H9 (cell line): ENCODE results near the gene ESRRB. TPM values are rescaled to one million over a fixed set of nuclear protein-coding genes. Genes with fewer than 3 reads are reported as not detected.

Experiments
- DNase-seq: peaks from one replicate; pipeline ENCODE4 v3.0.0-alpha.2; 2017
- H2AFZ ChIP-seq: one replicate; pipeline ENCODE4 v1.6.1; 2013; ENCODE audit warnings: mild to moderate bottlenecking, low read length, control low read depth, moderate library complexity
- H2AK5ac ChIP-seq: 2 replicates; pipeline ENCODE4 v1.6.1; 2013; ENCODE audit warnings: low read length, control low read depth, mixed read lengths; ENCODE audit not compliant: insufficient read length
- H2BK120ac ChIP-seq: one replicate; pipeline ENCODE4 v1.6.1; 2013; ENCODE audit warnings: low read depth, mild to moderate bottlenecking, low read length, control low read depth, inconsistent platforms; ENCODE audit not compliant: poor library complexity, severe bottlenecking
- H2BK12ac ChIP-seq: 2 replicates; pipeline ENCODE4 v1.6.1; 2013; ENCODE audit warnings: low read length, control low read depth, mixed read lengths, low read depth; ENCODE audit not compliant: insufficient read length
- H2BK15ac ChIP-seq: 2 replicates; pipeline ENCODE4 v1.6.1; 2013; ENCODE audit warnings: low read depth, low read length, control low read depth
- H2BK20ac ChIP-seq: one replicate; pipeline ENCODE4 v1.6.1; 2013; ENCODE audit warnings: low read depth, mild to moderate bottlenecking, low read length, control low read depth, inconsistent platforms; ENCODE audit not compliant: poor library complexity, severe bottlenecking
- H2BK5ac ChIP-seq: 2 replicates; pipeline ENCODE4 v1.6.1; 2013; ENCODE audit warnings: low read length, control low read depth, mixed read lengths; ENCODE audit not compliant: insufficient read length
- H3K14ac ChIP-seq: 2 replicates; pipeline ENCODE4 v1.6.1; 2013; ENCODE audit warnings: low read length, control low read depth; ENCODE audit not compliant: insufficient read depth
- H3K18ac ChIP-seq: 2 replicates; pipeline ENCODE4 v1.6.1; 2013; ENCODE audit warnings: low read depth, mild to moderate bottlenecking, mixed read lengths, low read length, control low read depth; ENCODE audit not compliant: insufficient read length
- H3K23ac ChIP-seq: 2 replicates; pipeline ENCODE4 v1.6.1; 2013; ENCODE audit warnings: low read length, control low read depth, mixed read lengths, low read depth; ENCODE audit not compliant: insufficient read length
- H3K23me2 ChIP-seq: 2 replicates; pipeline ENCODE4 v1.6.1; 2013; ENCODE audit warnings: low read depth, mild to moderate bottlenecking, mixed read lengths, low read length, control low read depth; ENCODE audit not compliant: insufficient read length, poor library complexity, severe bottlenecking
- H3K27ac ChIP-seq: 2 replicates; pipeline ENCODE4 v1.5.1; 2013; ENCODE audit warnings: low read length, control low read depth, mixed read lengths, low read depth; ENCODE audit not compliant: insufficient read length
- H3K27me3 ChIP-seq: 2 replicates; pipeline ENCODE4 v1.6.1; 2013; ENCODE audit warnings: low read length, control low read depth, inconsistent platforms; ENCODE audit not compliant: insufficient read depth
- H3K4ac ChIP-seq: 2 replicates; pipeline ENCODE4 v1.6.1; 2013; ENCODE audit warnings: low read depth, mild to moderate bottlenecking, control low read depth, inconsistent platforms, low read length, moderate library complexity
- H3K4me1 ChIP-seq: 2 replicates; pipeline ENCODE4 v1.6.1; 2013; ENCODE audit warnings: low read length, control low read depth, inconsistent platforms; ENCODE audit not compliant: insufficient read depth
- H3K4me2 ChIP-seq: 2 replicates; pipeline ENCODE4 v1.6.1; 2013; ENCODE audit warnings: low read length, control low read depth, mixed read lengths; ENCODE audit not compliant: insufficient read length, insufficient read depth
- H3K56ac ChIP-seq: 2 replicates; pipeline ENCODE4 v1.6.1; 2013; ENCODE audit warnings: low read depth, mild to moderate bottlenecking, mixed read lengths, low read length, control low read depth; ENCODE audit not compliant: insufficient read length
- H3K79me1 ChIP-seq: 2 replicates; pipeline ENCODE4 v1.6.1; 2013; ENCODE audit warnings: low read depth, mild to moderate bottlenecking, moderate library complexity, low read length, control low read depth, inconsistent platforms; ENCODE audit not compliant: insufficient read depth, poor library complexity, severe bottlenecking
- H3K79me2 ChIP-seq: 2 replicates; pipeline ENCODE4 v1.6.1; 2013; ENCODE audit warnings: low read length, control low read depth, inconsistent platforms; ENCODE audit not compliant: insufficient read depth
- H3K9ac ChIP-seq: 2 replicates; pipeline ENCODE4 v1.6.1; 2013; ENCODE audit warnings: low read length, control low read depth, mixed read lengths; ENCODE audit not compliant: insufficient read length; ENCODE audit errors: extremely low read depth
- H3K9me3 ChIP-seq: one replicate; pipeline ENCODE4 v1.6.1; 2013; ENCODE audit warnings: low read depth, low read length, inconsistent platforms; ENCODE audit not compliant: control insufficient read depth
- H3T11ph ChIP-seq: one replicate; pipeline ENCODE4 v1.6.1; 2013; ENCODE audit warnings: mild to moderate bottlenecking, low read length, control low read depth, inconsistent platforms
- H4K20me1 ChIP-seq: one replicate; pipeline ENCODE4 v1.6.1; 2013; ENCODE audit not compliant: control insufficient read depth, insufficient read length, insufficient read depth
- H4K5ac ChIP-seq: 2 replicates; pipeline ENCODE4 v1.6.1; 2013; ENCODE audit warnings: low read depth, mild to moderate bottlenecking, mixed read lengths, low read length, control low read depth; ENCODE audit not compliant: insufficient read length
- H4K8ac ChIP-seq: replicated peaks from 2 replicates; pipeline ENCODE4 v1.6.1; 2013; ENCODE audit warnings: low read length, control low read depth, mixed read lengths, low read depth; ENCODE audit not compliant: insufficient read length
- H4K91ac ChIP-seq: 2 replicates; pipeline ENCODE4 v1.6.1; 2013; ENCODE audit warnings: low read depth, mild to moderate bottlenecking, moderate library complexity, mixed read lengths, low read length, control low read depth; ENCODE audit not compliant: insufficient read length
- H3K27ac Mint-ChIP-seq, 3 experiments: 2 replicates in 2 of 3; 3 replicates in 1 of 3; pipeline ENCODE4 v1.8.0; 2020 to 2021; ENCODE audit warnings: mixed read lengths in 3 of 3, mild to moderate bottlenecking in 1 of 3, moderate library complexity in 1 of 3
- H3K27me3 Mint-ChIP-seq: 2 replicates; pipeline ENCODE4 v1.8.0; 2021; ENCODE audit warnings: low read depth, mild to moderate bottlenecking, moderate library complexity, mixed read lengths
- H3K36me3 Mint-ChIP-seq, 3 experiments: 2 replicates in 2 of 3; 3 replicates in 1 of 3; pipeline ENCODE4 v1.8.0; 2020 to 2021; ENCODE audit warnings: low read depth in 3 of 3, mixed read lengths in 3 of 3; ENCODE audit not compliant: insufficient read depth in 1 of 3
- H3K4me1 Mint-ChIP-seq, 2 experiments: 2 replicates each; pipeline ENCODE4 v1.8.0; 2020; ENCODE audit warnings: mixed read lengths in 2 of 2
- H3K4me3 Mint-ChIP-seq, 2 experiments: 2 replicates in 1 of 2; 3 replicates in 1 of 2; pipeline ENCODE4 v1.8.0; 2020 to 2021; ENCODE audit warnings: mild to moderate bottlenecking in 2 of 2, mixed read lengths in 2 of 2, moderate library complexity in 1 of 2
- H3K9me3 Mint-ChIP-seq, 2 experiments: 2 replicates in 1 of 2; 3 replicates in 1 of 2; pipeline ENCODE4 v1.8.0; 2020; ENCODE audit warnings: mild to moderate bottlenecking in 2 of 2, mixed read lengths in 2 of 2, moderate library complexity in 1 of 2
- CTCF ChIP-seq: fragments of 200-600 bp; sonication (generic); conservative IDR thresholded peaks from 3 replicates; pipeline ENCODE4 v1.8.0; 2021; ENCODE audit warnings: antibody characterized with exemption, mild to moderate bottlenecking
- WGBS: extraction: QIAGEN DNeasy Blood & Tissue Kit; methylation state at CpG from one replicate; pipeline ENCODE4 v1.1.7; 2013; ENCODE audit warnings: missing lambda C conversion rate, low lambda C conversion rate, mixed read lengths; ENCODE audit not compliant: insufficient read length; ENCODE audit errors: extremely low coverage; 5-methylcytosine and 5-hydroxymethylcytosine counted together
- total RNA-seq: library from RNA; stranded (reverse); gene quantifications from 2 replicates; pipeline ENCODE4 v1.2.1, GENCODE V29; 2021

ESRRB gene
- total RNA-seq, 1 experiment from 2014 or later, result 0.11 TPM

GRCh38 chr14:76343386-76343785 is 32.6 kb upstream of the ESRRB start:
- no peaks in the 10 kb centered on the region for H3K9me3 ChIP-seq
- H3T11ph ChIP-seq, result no peak overlapping the region
- no peak overlapping the region for H2AFZ ChIP-seq
- no peak overlapping the region for H3K4ac ChIP-seq
- no peak overlapping the region for H3K18ac ChIP-seq
- H3K23me2 ChIP-seq, result no peaks in the 10 kb centered on the region
- no peak overlapping the region for H2BK5ac ChIP-seq
- no peak for DNase-seq
- H2BK15ac ChIP-seq, result no peak overlapping the region
- H4K5ac ChIP-seq, result no peak overlapping the region
- Mint-ChIP-seq H3K9me3 (no peaks in the 10 kb centered on the region), H3K4me3 (no peak overlapping the region), H3K27me3 (peaks cover 31% of the 10 kb centered on the region), H3K4me1 (peaks cover 7 to 10% of the 10 kb centered on the region in 2 experiments), H3K36me3 (no peaks in the 10 kb centered on the region), H3K27ac (no peak overlapping the region)
- H2BK120ac ChIP-seq, result no peak overlapping the region
- no peak overlapping the region for H2BK20ac ChIP-seq
- TF ChIP-seq CTCF, result no peak
- no peaks in the 10 kb centered on the region for H3K79me1 ChIP-seq
- H3K4me2 ChIP-seq, result no peak overlapping the region
- H3K27me3 ChIP-seq, result no peaks in the 10 kb centered on the region
- H3K9ac ChIP-seq, result no peak overlapping the region
- H3K79me2 ChIP-seq, result 0 out of 2 replicates have a peak, but pooled peaks cover 2% of the 10 kb centered on the region
- no peaks in the 10 kb centered on the region for H4K20me1 ChIP-seq
- no peak overlapping the region for H4K91ac ChIP-seq
- H3K27ac ChIP-seq, result no peak overlapping the region
- no peak overlapping the region for H4K8ac ChIP-seq
- no peak overlapping the region for H3K56ac ChIP-seq
- no peak overlapping the region for H2AK5ac ChIP-seq
- WGBS, result no CpG with 5 or more reads among the region's 4 CpGs
- H3K23ac ChIP-seq, result no peak overlapping the region
- H3K14ac ChIP-seq, result no peak overlapping the region
- no peak overlapping the region for H2BK12ac ChIP-seq
- H3K4me1 ChIP-seq, result no peaks in the 10 kb centered on the region
